Keratinocyte (primary cell): ENCODE measurements around the gene WASF1. TPM values are rescaled to one million over a fixed set of nuclear protein-coding genes. Genes with fewer than 3 reads are reported as not detected.

ENCODE experiments used
- DNase-seq: peaks from one replicate; pipeline ENCODE4 v3.0.0-alpha.2; 2011; ENCODE audit warnings: low read depth, missing footprints, low spot score
- FAIRE-seq: peaks from 2 replicates; lab custom pipeline; 2011; peaks lifted over from hg19 to GRCh38; lab: Jason Lieb, UNC
- H2AFZ ChIP-seq: 2 replicates; pipeline ENCODE4 v1.6.0; 2012; ENCODE audit warnings: low read length, control low read depth, inconsistent platforms; ENCODE audit not compliant: control insufficient read depth
- H3K27ac ChIP-seq: 2 replicates; pipeline ENCODE4 v1.5.1; 2011; ENCODE audit warnings: low read length; ENCODE audit not compliant: control insufficient read depth, insufficient read depth
- H3K27me3 ChIP-seq: 3 replicates; pipeline ENCODE4 v1.6.0; 2011; ENCODE audit warnings: low read length; ENCODE audit not compliant: control insufficient read depth, insufficient read depth; ENCODE audit errors: extremely low read depth
- H3K36me3 ChIP-seq, 2 experiments: 2 replicates in 1 of 2; 3 replicates in 1 of 2; pipeline ENCODE4 v1.5.1; 2011; ENCODE audit warnings: low read length in 2 of 2, mild to moderate bottlenecking in 1 of 2; ENCODE audit not compliant: control insufficient read depth in 2 of 2, insufficient read depth in 2 of 2; ENCODE audit errors: extremely low read depth in 1 of 2
- H3K4me1 ChIP-seq: 3 replicates; pipeline ENCODE4 v1.5.1; 2011; ENCODE audit warnings: low read length; ENCODE audit not compliant: control insufficient read depth, insufficient read depth; ENCODE audit errors: extremely low read depth
- H3K4me2 ChIP-seq: 3 replicates; pipeline ENCODE4 v1.6.0; 2011; ENCODE audit warnings: low read depth, low read length; ENCODE audit not compliant: control insufficient read depth, insufficient read depth; ENCODE audit errors: extremely low read depth
- H3K4me3 ChIP-seq, 3 experiments: fragments of 200-600 bp in 1 of 3; sonication (generic) in 1 of 3; 2 replicates in 2 of 3; 3 replicates in 1 of 3; pipeline ENCODE4 v1.5.1; 2011 to 2016; ENCODE audit warnings: low read length in 3 of 3, mild to moderate bottlenecking in 3 of 3, control low read depth in 2 of 3, inconsistent platforms in 1 of 3, low read depth in 1 of 3, mixed read lengths in 1 of 3, mixed run types in 1 of 3, moderate library complexity in 1 of 3; ENCODE audit not compliant: control insufficient read depth in 2 of 3, insufficient read depth in 2 of 3; ENCODE audit errors: extremely low read depth in 1 of 3
- H3K79me2 ChIP-seq: 2 replicates; pipeline ENCODE4 v1.6.0; 2012; ENCODE audit warnings: low read length; ENCODE audit not compliant: control insufficient read depth, insufficient read depth
- H3K9ac ChIP-seq: 3 replicates; pipeline ENCODE4 v1.6.0; 2011; ENCODE audit warnings: low read length; ENCODE audit not compliant: control insufficient read depth, insufficient read depth; ENCODE audit errors: extremely low read depth
- H3K9me1 ChIP-seq: 3 replicates; pipeline ENCODE4 v1.6.0; 2011; ENCODE audit warnings: low read length; ENCODE audit not compliant: control insufficient read depth, insufficient read depth; ENCODE audit errors: extremely low read depth
- H3K9me3 ChIP-seq: 2 replicates; pipeline ENCODE4 v1.5.1; 2012; ENCODE audit warnings: low read depth, low read length; ENCODE audit not compliant: control insufficient read depth
- H4K20me1 ChIP-seq: 3 replicates; pipeline ENCODE4 v1.6.0; 2011; ENCODE audit warnings: low read length; ENCODE audit not compliant: control insufficient read depth, insufficient read depth; ENCODE audit errors: extremely low read depth
- CTCF ChIP-seq, 3 experiments: IDR thresholded peaks in 1 of 3; conservative IDR thresholded peaks in 1 of 3; optimal IDR thresholded peaks in 1 of 3; 2 replicates in 2 of 3; 3 replicates in 1 of 3; pipeline versions ENCODE3 to v1.5.1; 2011; ENCODE audit warnings: low read length in 3 of 3, mild to moderate bottlenecking in 3 of 3, moderate library complexity in 2 of 3, control low read depth in 1 of 3, inconsistent platforms in 1 of 3; ENCODE audit not compliant: insufficient read depth in 2 of 3; ENCODE audit errors: extremely low read depth in 1 of 3
- EZH2 ChIP-seq: IDR thresholded peaks from one replicate; pipeline ENCODE4 v1.6.1; 2012; ENCODE audit warnings: inconsistent platforms, mild to moderate bottlenecking, low read length, moderate library complexity
- dilution Hi-C: fragments of 300-500 bp; cut with MboI; formaldehyde crosslinking; loops from one replicate; pipeline ENCODE4 v1.7.0; 2020; ENCODE audit warnings: low sequenced_read_pairs; ENCODE audit not compliant: extremely low pct_ligation_motif_present
- polyA plus RNA-seq, 5 experiments: library from polyadenylated mRNA; depleted of rRNA in 3 of 5; stranded (reverse) in 3 of 5; stranded (forward) in 1 of 5; unstranded in 1 of 5; fragments of >200 nt; gene quantifications; 1 replicate in 1 of 5; 2 replicates in 3 of 5; 3 replicates in 1 of 5; pipeline versions ENCODE4 v1.2.1 to v1.2.3, GENCODE V29; 2011 to 2012; ENCODE audit warnings: missing spikeins in 2 of 5, low read depth in 1 of 5, low replicate concordance in 1 of 5

Gene WASF1
- polyA plus RNA-seq, 1 donor (not counting 4 experiments of a cell fraction or from before 2014, with no cell fraction given): 20.9 TPM

GRCh38 chr6:110196874-110197273 lies 17.4 kb upstream of the WASF1 start:
- Histone ChIP-seq H3K36me3 (peaks cover 0 to 2% of the 10 kb centered on the region in 2 experiments), H3K27ac (no peak overlapping the region), H3K9ac (no peak overlapping the region), H2AFZ (no peak overlapping the region), H3K79me2 (peaks cover 10% of the 10 kb centered on the region), H3K4me3 (no peak overlapping the region), H3K9me1 (no peaks in the 10 kb centered on the region), H3K27me3 (no peaks in the 10 kb centered on the region), H3K4me1 (no peaks in the 10 kb centered on the region), H3K4me2 (no peak overlapping the region), H4K20me1 (no peaks in the 10 kb centered on the region), H3K9me3 (no peaks in the 10 kb centered on the region)
- dilution Hi-C loops: no loop called here
- TF ChIP-seq CTCF (optimal IDR thresholded peaks at IDR 0.05 in 1 of 3, IDR thresholded peaks at IDR 0.05 in 1 of 3, conservative IDR thresholded peaks at IDR 0.05 in 1 of 3; ENCODE audit: extremely low read depth in 1 of 3, insufficient read depth in 2 of 3, low read length in 3 of 3) (no peak), EZH2 (no peak)
- FAIRE-seq: no peak
- no peak for DNase-seq

- dilution Hi-C loops: no loop called here
- FAIRE-seq: no peak
These were observed 16.2 kb upstream of the WASF1 start for GRCh38 chr6:110195639-110196038.

More at GRCh38 chr6:110195639-110196038, 16.2 kb upstream of the WASF1 start:
- no peak overlapping the region for H3K27ac ChIP-seq
- DNase-seq: no peak
- peaks cover 19% of the 10 kb centered on the region for H3K79me2 ChIP-seq
- no peaks in the 10 kb centered on the region for H3K4me1 ChIP-seq
- H3K4me2 ChIP-seq: no peak overlapping the region
- H2AFZ ChIP-seq: no peak overlapping the region
- TF ChIP-seq CTCF (optimal IDR thresholded peaks at IDR 0.05 in 1 of 3, IDR thresholded peaks at IDR 0.05 in 1 of 3, conservative IDR thresholded peaks at IDR 0.05 in 1 of 3; ENCODE audit: extremely low read depth in 1 of 3, insufficient read depth in 2 of 3, low read length in 3 of 3): no peak
- TF ChIP-seq EZH2: no peak
- H3K9ac ChIP-seq: no peak overlapping the region
- H4K20me1 ChIP-seq: no peaks in the 10 kb centered on the region
- H3K36me3 ChIP-seq: peaks cover 0 to 2% of the 10 kb centered on the region in 2 experiments
- no peaks in the 10 kb centered on the region for H3K27me3 ChIP-seq
- H3K4me3 ChIP-seq: no peak overlapping the region
- H3K9me3 ChIP-seq: no peaks in the 10 kb centered on the region
- H3K9me1 ChIP-seq: no peaks in the 10 kb centered on the region
